IMR-90 (cell line): ENCODE measurements around the gene BLVRA. TPM values are rescaled to one million over a fixed set of nuclear protein-coding genes. Genes with fewer than 3 reads are reported as not detected.
A peak's percentile ranks its signal among the peaks of the same experiment; 100 is the strongest.

Experiments
- ATAC-seq: fragments of 200-7000 bp; cut with Tn5 transposase; 2 replicates; pipeline ENCODE4 v1.9.1; 2020; ENCODE audit warnings: low read depth, mild to moderate bottlenecking, moderate library complexity
- BruUV-seq: library from RNA; stranded (reverse); fragments of 400-500 nt; replicated peaks from 2 replicates; lab custom pipeline; 2021; lab: Mats Ljungman, UMichigan
- CTCF ChIA-PET: fragments of 300-600 bp; formaldehyde crosslinking; extraction: SDS; loops from one replicate; lab custom pipeline; 2021; ENCODE audit warnings: antibody characterized with exemption; lab: Yijun Ruan, JAX
- POLR2A ChIA-PET: fragments of 300-600 bp; sonication (Branson Sonifier 250); formaldehyde crosslinking; loops from one replicate; lab custom pipeline; 2022; ENCODE audit warnings: antibody characterized with exemption; ENCODE audit not compliant: unreplicated experiment; lab: Charles Lee
- DNase-seq: peaks from one replicate; pipeline ENCODE4 v3.0.0; 2013
- H2AFZ ChIP-seq: replicated peaks from 2 replicates; pipeline ENCODE3; 2013; ENCODE audit warnings: low read length, mild to moderate bottlenecking; ENCODE audit not compliant: poor library complexity
- H2AK5ac ChIP-seq: 2 replicates; pipeline ENCODE4 v1.6.1; 2013; ENCODE audit warnings: low read depth, low read length, inconsistent platforms
- H2AK9ac ChIP-seq: replicated peaks from 2 replicates; pipeline ENCODE3; 2013; ENCODE audit warnings: mild to moderate bottlenecking, low read depth, low read length, moderate library complexity; ENCODE audit not compliant: poor library complexity
- H2BK120ac ChIP-seq: 2 replicates; pipeline ENCODE4 v1.6.1; 2013; ENCODE audit warnings: low read depth, low read length, inconsistent platforms
- H2BK15ac ChIP-seq: 3 replicates; pipeline ENCODE4 v1.6.1; 2013; ENCODE audit warnings: low read depth, low read length, inconsistent platforms
- H2BK20ac ChIP-seq: 2 replicates; pipeline ENCODE4 v1.6.1; 2013; ENCODE audit warnings: low read depth, mild to moderate bottlenecking, inconsistent platforms, low read length, moderate library complexity
- H2BK5ac ChIP-seq: 2 replicates; pipeline ENCODE4 v1.6.1; 2013; ENCODE audit warnings: mild to moderate bottlenecking, low read depth, low read length, inconsistent platforms; ENCODE audit not compliant: poor library complexity, severe bottlenecking
- H3K14ac ChIP-seq: replicated peaks from 2 replicates; pipeline ENCODE4 v1.6.1; 2013; ENCODE audit warnings: low read depth, low read length, inconsistent platforms
- H3K18ac ChIP-seq: 2 replicates; pipeline ENCODE4 v1.6.1; 2013; ENCODE audit warnings: low read depth, low read length, control low read depth
- H3K23ac ChIP-seq: 2 replicates; pipeline ENCODE4 v1.6.1; 2013; ENCODE audit warnings: low read depth, low read length, inconsistent platforms
- H3K27ac ChIP-seq: 2 replicates; pipeline ENCODE4 v1.5.1; 2013; ENCODE audit warnings: mild to moderate bottlenecking, control low read depth, low read length; ENCODE audit not compliant: insufficient read depth
- H3K27me3 ChIP-seq: 2 replicates; pipeline ENCODE4 v1.6.1; 2013; ENCODE audit warnings: low read length; ENCODE audit not compliant: control insufficient read depth, insufficient read depth
- H3K36me3 ChIP-seq: 2 replicates; pipeline ENCODE4 v1.6.1; 2013; ENCODE audit warnings: low read length, mixed read lengths; ENCODE audit not compliant: control insufficient read depth, insufficient read depth
- H3K4ac ChIP-seq: 2 replicates; pipeline ENCODE4 v1.6.1; 2013; ENCODE audit warnings: low read depth, low read length, inconsistent platforms
- H3K4me1 ChIP-seq: 2 replicates; pipeline ENCODE4 v1.6.1; 2013; ENCODE audit warnings: low read length, mixed read lengths; ENCODE audit not compliant: control insufficient read depth, insufficient read depth
- H3K4me2 ChIP-seq: 2 replicates; pipeline ENCODE4 v1.6.1; 2013; ENCODE audit warnings: low read depth, mild to moderate bottlenecking, control low read depth, low read length, moderate library complexity
- H3K4me3 ChIP-seq: 2 replicates; pipeline ENCODE4 v1.5.1; 2013; ENCODE audit warnings: low read depth, mild to moderate bottlenecking, control low read depth, low read length, moderate library complexity; ENCODE audit not compliant: insufficient read depth
- H3K56ac ChIP-seq: 2 replicates; pipeline ENCODE4 v1.6.1; 2013; ENCODE audit warnings: low read length, inconsistent platforms; ENCODE audit not compliant: insufficient read depth; ENCODE audit errors: extremely low read depth
- H3K79me1 ChIP-seq, 2 experiments: 2 replicates each; pipeline ENCODE4 v1.6.1; 2013; ENCODE audit warnings: low read length in 2 of 2, inconsistent platforms in 1 of 2, low read depth in 1 of 2
- H3K9ac ChIP-seq: 2 replicates; pipeline ENCODE4 v1.6.1; 2013; ENCODE audit warnings: low read depth, low read length, control low read depth
- H3K9me1 ChIP-seq: 2 replicates; pipeline ENCODE4 v1.6.1; 2013; ENCODE audit warnings: low read length, inconsistent platforms; ENCODE audit not compliant: insufficient read depth
- H3K9me3 ChIP-seq: 2 replicates; pipeline ENCODE4 v1.6.1; 2013; ENCODE audit warnings: low read length; ENCODE audit not compliant: control insufficient read depth, insufficient read depth
- H4K20me1 ChIP-seq: 2 replicates; pipeline ENCODE4 v1.6.1; 2013; ENCODE audit warnings: low read length, inconsistent platforms; ENCODE audit not compliant: insufficient read depth
- H4K5ac ChIP-seq: 2 replicates; pipeline ENCODE4 v1.6.1; 2013; ENCODE audit warnings: mild to moderate bottlenecking, low read depth, low read length, control low read depth
- H4K8ac ChIP-seq, 2 experiments: 2 replicates each; pipeline ENCODE4 v1.6.1; 2013; ENCODE audit warnings: low read depth in 2 of 2, low read length in 2 of 2, control low read depth in 1 of 2, inconsistent platforms in 1 of 2
- H4K91ac ChIP-seq: 2 replicates; pipeline ENCODE4 v1.6.1; 2013; ENCODE audit warnings: low read depth, low read length, inconsistent platforms; ENCODE audit not compliant: insufficient read depth
- CEBPB ChIP-seq: IDR thresholded peaks from 2 replicates; pipeline ENCODE4 v1.6.1; 2012; ENCODE audit warnings: low read depth, low read length, improper control_type of control experiment
- CHD1 ChIP-seq: IDR thresholded peaks from 2 replicates; pipeline ENCODE4 v1.6.1; 2012; ENCODE audit warnings: low read depth, low read length, improper control_type of control experiment
- CTCF ChIP-seq: conservative IDR thresholded peaks from 2 replicates; pipeline ENCODE4 v1.5.1; 2012; ENCODE audit warnings: mild to moderate bottlenecking, low read depth, low read length, improper control_type of control experiment
- ELK1 ChIP-seq: fragments of 150-350 bp; IDR thresholded peaks from 2 replicates; pipeline ENCODE4 v1.6.1; 2016; ENCODE audit warnings: low read depth, mild to moderate bottlenecking, low read length, moderate library complexity, borderline replicate concordance
- FOS ChIP-seq: fragments of 150-350 bp; IDR thresholded peaks from 2 replicates; pipeline ENCODE4 v1.6.1; 2016; ENCODE audit warnings: low read depth, low read length
- MAFK ChIP-seq: IDR thresholded peaks from 2 replicates; pipeline ENCODE4 v1.6.1; 2012; ENCODE audit warnings: low read depth, low read length, improper control_type of control experiment
- MAZ ChIP-seq: IDR thresholded peaks from 2 replicates; pipeline ENCODE4 v1.6.1; 2012; ENCODE audit warnings: low read depth, mild to moderate bottlenecking, low read length, improper control_type of control experiment, moderate library complexity, borderline replicate concordance
- MXI1 ChIP-seq: IDR thresholded peaks from 2 replicates; pipeline ENCODE4 v1.6.1; 2012; ENCODE audit warnings: low read depth, mild to moderate bottlenecking, low read length, moderate library complexity, borderline replicate concordance
- POLR2A ChIP-seq: IDR thresholded peaks from 2 replicates; pipeline ENCODE4 v1.6.1; 2012; ENCODE audit warnings: mild to moderate bottlenecking, low read depth, low read length
- RAD21 ChIP-seq: IDR thresholded peaks from 2 replicates; pipeline ENCODE4 v1.6.1; 2012; ENCODE audit warnings: low read length, improper control_type of control experiment
- RCOR1 ChIP-seq: IDR thresholded peaks from 2 replicates; pipeline ENCODE4 v1.6.1; 2012; ENCODE audit warnings: mild to moderate bottlenecking, low read length, improper control_type of control experiment; ENCODE audit not compliant: insufficient replicate concordance
- RFX5 ChIP-seq: IDR thresholded peaks from 2 replicates; pipeline ENCODE4 v1.8.0; 2012; ENCODE audit warnings: low read depth, mild to moderate bottlenecking, low read length, moderate library complexity
- USF2 ChIP-seq: fragments of 150-350 bp; IDR thresholded peaks from 2 replicates; pipeline ENCODE4 v1.6.1; 2017; ENCODE audit warnings: mild to moderate bottlenecking, antibody characterized with exemption, low read length, low read depth
- WGBS, 2 experiments: methylation state at CpG; one replicate each; pipeline versions ENCODE4 v1.1.5 to v1.1.7; 2013; ENCODE audit warnings: missing lambda C conversion rate in 2 of 2; ENCODE audit not compliant: insufficient read length in 1 of 2; ENCODE audit errors: extremely low coverage in 2 of 2; 5-methylcytosine and 5-hydroxymethylcytosine counted together
- dilution Hi-C: fragments of 300-500 bp; cut with HindIII; formaldehyde crosslinking; loops from one replicate; pipeline ENCODE4 v1.14.3; 2018; ENCODE audit warnings: low sequenced_read_pairs; ENCODE audit not compliant: unreplicated experiment
- in situ Hi-C: fragments of 300-500 bp; cut with MboI; formaldehyde crosslinking; loops from 3 replicates; pipeline ENCODE4 v1.14.3; 2019; ENCODE audit warnings: low sequenced_read_pairs, inconsistent platforms, mixed read lengths
- intact Hi-C: fragments of 100-400 bp; cut with micrococcal nuclease; formaldehyde crosslinking; loops from 2 replicates; pipeline ENCODE4 v1.10.0; 2022
- polyA plus RNA-seq, 3 experiments: library from polyadenylated mRNA; depleted of rRNA; stranded (reverse); fragments of >200 nt; gene quantifications; 2 replicates each; pipeline ENCODE4 v1.2.3, GENCODE V29; 2012; ENCODE audit warnings: low replicate concordance in 1 of 3
- total RNA-seq: library from RNA; depleted of rRNA; stranded (reverse); fragments of >200 nt; gene quantifications from 2 replicates; pipeline ENCODE4 v1.2.3, GENCODE V29; 2012

Gene BLVRA
- total and polyA plus RNA-seq, 2 of the 4 experiments (the other 2 are of a cell fraction), result 32.3 to 47.1 TPM

- H3K4me3 ChIP-seq, result peak within 1 kb of the TSS; percentile 98
- H3K4ac ChIP-seq, result peak within 1 kb of the TSS; percentile 92
- no peaks in the 10 kb centered on the region for H3K36me3 ChIP-seq
- H3K14ac ChIP-seq, result peak within 1 kb of the TSS; percentile 91
- H3K18ac ChIP-seq, result peak within 1 kb of the TSS; percentile 67
- peak within 1 kb of the TSS; percentile 79 to 95 for H4K8ac ChIP-seq
- POLR2A ChIA-PET, result interaction anchor here (0.6 to 0.7 kb wide), 2 partner anchors 14 to 427 kb away, joined by 4 to 5 read pairs; no protein-coding TSS in a partner anchor
- H4K20me1 ChIP-seq, result no peaks in the 10 kb centered on the region
- in situ Hi-C loops (loop anchor here (10.0 kb wide), 1 partner anchor 785 kb away; no protein-coding TSS in a partner anchor), intact Hi-C loops (no loop called here), dilution Hi-C loops (no loop called here)
- H2AK9ac ChIP-seq, result peak within 1 kb of the TSS; percentile 79
- H2BK15ac ChIP-seq, result peak within 1 kb of the TSS; percentile 15; the same call in 1 of the 3 replicates
- ATAC-seq (peak; percentile 98), DNase-seq (peak; percentile 91)
- H3K9me3 ChIP-seq, result no peaks in the 10 kb centered on the region
- peak within 1 kb of the TSS; percentile 53 for H4K91ac ChIP-seq
- no peak within 1 kb of the TSS; the same call in 1 of the 2 replicates for H2BK20ac ChIP-seq
- H2BK5ac ChIP-seq, result peak within 1 kb of the TSS; percentile 73
- peak within 1 kb of the TSS; percentile 97 for H3K4me2 ChIP-seq
- peaks cover 2% of the 10 kb centered on the region; the same call in 1 of the 2 replicates for H3K4me1 ChIP-seq
- peak within 1 kb of the TSS; percentile 97 for H4K5ac ChIP-seq
- H3K27ac ChIP-seq, result peak within 1 kb of the TSS; percentile 89
- peak within 1 kb of the TSS; percentile 67; the same call in 1 of the 2 replicates for H2BK120ac ChIP-seq
- no peak within 1 kb of the TSS for H2AK5ac ChIP-seq
- peak within 1 kb of the TSS; percentile 98 for H3K9ac ChIP-seq
- no peaks in the 10 kb centered on the region for H3K27me3 ChIP-seq
- CTCF ChIA-PET, result interaction anchor here (0.9 to 1.5 kb wide), 4 partner anchors 39 to 147 kb away, joined by 3 to 7 read pairs (median 4); partner anchors contain the start of gene STK17A
- no TSS peak for BruUV-seq
- WGBS, 2 experiments, result 0% methylated on average over 49 of the region's 66 CpGs; no CpG with 5 or more reads in 1 of the 2 experiments
- H3K23ac ChIP-seq, result peak within 1 kb of the TSS; percentile 98
- peak within 1 kb of the TSS; percentile 79 for H3K56ac ChIP-seq
- H3K79me1 ChIP-seq, result peaks cover 14 to 24% of the 10 kb centered on the region in 2 experiments
- H2AFZ ChIP-seq, result peak within 1 kb of the TSS; percentile 98
- no peaks in the 10 kb centered on the region for H3K9me1 ChIP-seq
- TF ChIP-seq RAD21 (peak; percentile 9; the same call in 1 of the 2 replicates), CHD1 (no peak), RCOR1 (no peak), POLR2A (peak; percentile 59; the same call in 1 of the 2 replicates), CEBPB (no peak), MAFK (no peak), MXI1 (peak; percentile 88), CTCF (no peak), USF2 (no peak), ELK1 (no peak), MAZ (no peak; the same call in 1 of the 2 replicates), FOS (no peak), RFX5 (no peak)
These were observed 29.1 kb upstream of the BLVRA start, which contains the start of gene COA1 for GRCh38 chr7:43729214-43729923. TSS of gene COA1 (minus strand) at chr7:43729523. CDS start at chr7:43648614, 80,909 bp downstream.
